ENCODE data around the gene LRRK2. TPM values are rescaled to one million over a fixed set of nuclear protein-coding genes. Genes with fewer than 3 reads are reported as not detected.
"Not testable (repeated sequence)": the region's sequence is repeated elsewhere in the genome, so short reads cannot be mapped to it uniquely, and the experiment has no call there.

The LRRK2 gene
- total RNA-seq, 2 experiments from 2014 or later, result 5.9 to 28.4 TPM

DNA sequence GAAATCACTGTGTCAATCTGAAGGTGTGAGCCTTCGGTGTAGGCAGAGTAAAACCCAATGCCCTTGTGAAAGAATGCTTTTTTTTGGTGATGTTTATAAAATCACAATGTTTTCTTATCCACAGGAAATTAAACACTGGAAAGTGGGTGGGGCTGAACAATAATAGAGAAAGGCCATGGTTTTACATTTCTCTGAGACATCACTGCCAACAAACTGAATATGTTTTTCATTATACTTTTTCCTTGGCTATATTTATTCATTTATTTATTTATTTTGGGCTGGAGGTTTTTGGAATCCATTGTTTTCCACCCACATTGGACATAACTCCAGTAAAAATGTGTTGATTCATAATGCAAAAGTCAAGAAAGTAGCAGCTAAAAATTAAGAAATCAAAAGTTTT lies 16.9 kb downstream of the LRRK2 start:
- no TSS peak for BruUV-seq (replicated peaks)
- POLR2A ChIA-PET, result interaction anchor here (1.4 to 1.9 kb wide), 2 partner anchors 12 kb away, joined by 5 to 13 read pairs; no protein-coding TSS in a partner anchor

GRCh38 chr12:40244526-40245156 lies 19.8 kb downstream of the LRRK2 start:
- POLR2A ChIA-PET, result interaction anchor here (0.5 to 1.0 kb wide), 7 partner anchors 15 to 622 kb away, joined by 3 to 6 read pairs (median 3); no protein-coding TSS in a partner anchor

More for the DNA sequence above, 16.9 kb downstream of the LRRK2 start:
- H3K4me3 ChIP-seq (ENCODE audit: low read depth, low read length, poor library complexity, severe bottlenecking), result no peak overlapping the region
- peaks cover 6% of the 10 kb centered on the region; the same call in 1 of the 2 replicates for H3K9me3 ChIP-seq (ENCODE audit: low read length)
- H3K36me3 ChIP-seq (ENCODE audit: insufficient read depth, low read length), result peaks cover 75% of the 10 kb centered on the region
- no peak overlapping the region for H3K27ac ChIP-seq (ENCODE audit: low read depth, low read length, poor library complexity, severe bottlenecking)
- H3K9me2 ChIP-seq (ENCODE audit: insufficient read depth, low read length), result no peaks in the 10 kb centered on the region
- intact Hi-C loops (cut with micrococcal nuclease; ENCODE audit: unreplicated experiment), result no loop called here
- no peak for DNase-seq (ENCODE audit: low spot score)
- H2AFZ ChIP-seq (ENCODE audit: low read length), result no peak overlapping the region
- TF ChIP-seq EZH2phosphoT487 (IDR thresholded peaks at IDR 0.05; ENCODE audit: borderline replicate concordance, low read depth, low read length), result no peak
- TF ChIP-seq, protein P1, sequence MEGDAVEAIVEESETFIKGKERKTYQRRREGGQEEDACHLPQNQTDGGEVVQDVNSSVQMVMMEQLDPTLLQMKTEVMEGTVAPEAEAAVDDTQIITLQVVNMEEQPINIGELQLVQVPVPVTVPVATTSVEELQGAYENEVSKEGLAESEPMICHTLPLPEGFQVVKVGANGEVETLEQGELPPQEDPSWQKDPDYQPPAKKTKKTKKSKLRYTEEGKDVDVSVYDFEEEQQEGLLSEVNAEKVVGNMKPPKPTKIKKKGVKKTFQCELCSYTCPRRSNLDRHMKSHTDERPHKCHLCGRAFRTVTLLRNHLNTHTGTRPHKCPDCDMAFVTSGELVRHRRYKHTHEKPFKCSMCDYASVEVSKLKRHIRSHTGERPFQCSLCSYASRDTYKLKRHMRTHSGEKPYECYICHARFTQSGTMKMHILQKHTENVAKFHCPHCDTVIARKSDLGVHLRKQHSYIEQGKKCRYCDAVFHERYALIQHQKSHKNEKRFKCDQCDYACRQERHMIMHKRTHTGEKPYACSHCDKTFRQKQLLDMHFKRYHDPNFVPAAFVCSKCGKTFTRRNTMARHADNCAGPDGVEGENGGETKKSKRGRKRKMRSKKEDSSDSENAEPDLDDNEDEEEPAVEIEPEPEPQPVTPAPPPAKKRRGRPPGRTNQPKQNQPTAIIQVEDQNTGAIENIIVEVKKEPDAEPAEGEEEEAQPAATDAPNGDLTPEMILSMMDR (conservative IDR thresholded peaks at IDR 0.05; ENCODE audit: low read length), result no peak
- no peaks in the 10 kb centered on the region for H3K79me2 ChIP-seq (ENCODE audit: insufficient read depth, low read depth, low read length)
- H4K20me1 ChIP-seq (ENCODE audit: insufficient read depth, low read length), result no peaks in the 10 kb centered on the region
- no peak overlapping the region for H3K4me2 ChIP-seq (ENCODE audit: low read length)
- peaks cover 50% of the 10 kb centered on the region for H3K4me1 ChIP-seq (ENCODE audit: insufficient read depth, low read length, poor library complexity, severe bottlenecking)
- CTCF ChIA-PET (ENCODE audit: unreplicated experiment), result no interaction called here

GRCh38 chr12:40248034-40248433 lies 23.2 kb downstream of the LRRK2 start:
- ChIA-PET CTCF (ENCODE audit: unreplicated experiment) (no interaction called here), POLR2A (interaction anchor here (1.3 to 3.1 kb wide), 7 partner anchors 9 to 232 kb away, joined by 3 to 46 read pairs (median 13); partner anchors contain the start of gene LRRK2)
- no TSS peak for BruUV-seq (replicated peaks)
- DNase-seq (ENCODE audit: low spot score), result no peak
- Histone ChIP-seq H4K20me1 (ENCODE audit: insufficient read depth, low read length) (no peaks in the 10 kb centered on the region), H3K36me3 (ENCODE audit: insufficient read depth, low read length) (peaks cover 51% of the 10 kb centered on the region), H3K4me3 (ENCODE audit: low read depth, low read length, poor library complexity, severe bottlenecking) (peak overlapping the region; percentile 37), H3K9me2 (ENCODE audit: insufficient read depth, low read length) (no peaks in the 10 kb centered on the region), H3K4me2 (ENCODE audit: low read length) (peak overlapping the region; percentile 69), H3K79me2 (ENCODE audit: insufficient read depth, low read depth, low read length) (no peaks in the 10 kb centered on the region), H3K9me3 (ENCODE audit: low read length) (no peaks in the 10 kb centered on the region; the same call in 1 of the 2 replicates), H3K27ac (ENCODE audit: low read depth, low read length, poor library complexity, severe bottlenecking) (peak overlapping the region; percentile 88), H2AFZ (ENCODE audit: low read length) (peak overlapping the region; percentile 67; the same call in 1 of the 2 replicates), H3K4me1 (ENCODE audit: insufficient read depth, low read length, poor library complexity, severe bottlenecking) (peaks cover 48% of the 10 kb centered on the region)
- TF ChIP-seq EZH2phosphoT487 (IDR thresholded peaks at IDR 0.05; ENCODE audit: borderline replicate concordance, low read depth, low read length), result no peak
- TF ChIP-seq, protein P1 (conservative IDR thresholded peaks at IDR 0.05; ENCODE audit: low read length), result no peak
- intact Hi-C loops (cut with micrococcal nuclease; ENCODE audit: unreplicated experiment), result loop anchor here (2.0 kb wide), 1 partner anchor 15 kb away; no protein-coding TSS in a partner anchor

More at GRCh38 chr12:40244526-40245156, 19.8 kb downstream of the LRRK2 start:
- DNase-seq (ENCODE audit: low spot score); H3K27ac ChIP-seq (ENCODE audit: low read depth, low read length, poor library complexity, severe bottlenecking); BruUV-seq (replicated peaks); H3K79me2 ChIP-seq (ENCODE audit: insufficient read depth, low read depth, low read length); H3K9me2 ChIP-seq (ENCODE audit: insufficient read depth, low read length); H3K4me3 ChIP-seq (ENCODE audit: low read depth, low read length, poor library complexity, severe bottlenecking); H3K9me3 ChIP-seq (ENCODE audit: low read length); H2AFZ ChIP-seq (ENCODE audit: low read length); CTCF ChIA-PET (ENCODE audit: unreplicated experiment); H4K20me1 ChIP-seq (ENCODE audit: insufficient read depth, low read length); intact Hi-C loops (cut with micrococcal nuclease; ENCODE audit: unreplicated experiment); H3K4me2 ChIP-seq (ENCODE audit: low read length): not testable (repeated sequence)
- H3K4me1 ChIP-seq (ENCODE audit: insufficient read depth, low read length, poor library complexity, severe bottlenecking), result peaks cover 68% of the 10 kb centered on the region
- peaks cover 50% of the 10 kb centered on the region for H3K36me3 ChIP-seq (ENCODE audit: insufficient read depth, low read length)

Measured in OCI-LY7 (cell line).